ENCODE results near the gene POU2F3. TPM values are rescaled to one million over a fixed set of nuclear protein-coding genes. Genes with fewer than 3 reads are reported as not detected.
"Not testable (repeated sequence)": the region's sequence is repeated elsewhere in the genome, so short reads cannot be mapped to it uniquely, and the experiment has no call there.

Gene POU2F3
- total RNA-seq, 4 donors from 2014 or later, result 0.22 TPM; not detected in 3

DNA sequence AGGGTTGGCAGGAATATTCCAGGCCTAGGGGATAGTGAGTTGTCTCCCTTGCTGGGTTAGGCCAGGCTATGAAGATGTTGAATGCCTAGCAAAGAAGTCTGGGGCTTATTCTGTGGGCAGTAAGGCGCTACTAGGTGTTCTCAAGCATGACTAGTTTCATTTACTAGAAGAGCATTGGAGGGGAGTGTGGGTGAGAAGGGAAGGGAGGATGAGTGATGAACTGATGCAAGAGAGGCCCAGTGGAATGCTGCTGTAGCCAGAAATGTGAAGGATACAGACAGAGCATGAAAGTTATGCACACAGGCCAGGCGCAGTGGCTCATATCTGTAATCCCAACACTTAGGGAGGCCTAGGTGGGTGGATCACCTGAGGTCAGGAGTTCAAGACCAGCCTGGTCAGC is 33.5 kb downstream of the POU2F3 start:
- Histone ChIP-seq H3K27ac (no peak overlapping the region), H3K4me1 (no peaks in the 10 kb centered on the region), H3K27me3 (no peaks in the 10 kb centered on the region), H3K9me3 (no peaks in the 10 kb centered on the region), H3K36me3 (no peaks in the 10 kb centered on the region), H3K4me3 (no peak overlapping the region)
- 92 to 93% methylated on average over 2 of the region's 2 CpGs for WGBS, 2 donors
- DNase-seq (ENCODE audit: low spot score in 2 of 2), result no peak
- TF ChIP-seq POLR2A (IDR thresholded peaks at IDR 0.05), result no peak
- TF ChIP-seq, protein P1, sequence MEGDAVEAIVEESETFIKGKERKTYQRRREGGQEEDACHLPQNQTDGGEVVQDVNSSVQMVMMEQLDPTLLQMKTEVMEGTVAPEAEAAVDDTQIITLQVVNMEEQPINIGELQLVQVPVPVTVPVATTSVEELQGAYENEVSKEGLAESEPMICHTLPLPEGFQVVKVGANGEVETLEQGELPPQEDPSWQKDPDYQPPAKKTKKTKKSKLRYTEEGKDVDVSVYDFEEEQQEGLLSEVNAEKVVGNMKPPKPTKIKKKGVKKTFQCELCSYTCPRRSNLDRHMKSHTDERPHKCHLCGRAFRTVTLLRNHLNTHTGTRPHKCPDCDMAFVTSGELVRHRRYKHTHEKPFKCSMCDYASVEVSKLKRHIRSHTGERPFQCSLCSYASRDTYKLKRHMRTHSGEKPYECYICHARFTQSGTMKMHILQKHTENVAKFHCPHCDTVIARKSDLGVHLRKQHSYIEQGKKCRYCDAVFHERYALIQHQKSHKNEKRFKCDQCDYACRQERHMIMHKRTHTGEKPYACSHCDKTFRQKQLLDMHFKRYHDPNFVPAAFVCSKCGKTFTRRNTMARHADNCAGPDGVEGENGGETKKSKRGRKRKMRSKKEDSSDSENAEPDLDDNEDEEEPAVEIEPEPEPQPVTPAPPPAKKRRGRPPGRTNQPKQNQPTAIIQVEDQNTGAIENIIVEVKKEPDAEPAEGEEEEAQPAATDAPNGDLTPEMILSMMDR (IDR thresholded peaks at IDR 0.05), result no peak
- TF ChIP-seq EP300 (IDR thresholded peaks at IDR 0.05), result no peak

DNA sequence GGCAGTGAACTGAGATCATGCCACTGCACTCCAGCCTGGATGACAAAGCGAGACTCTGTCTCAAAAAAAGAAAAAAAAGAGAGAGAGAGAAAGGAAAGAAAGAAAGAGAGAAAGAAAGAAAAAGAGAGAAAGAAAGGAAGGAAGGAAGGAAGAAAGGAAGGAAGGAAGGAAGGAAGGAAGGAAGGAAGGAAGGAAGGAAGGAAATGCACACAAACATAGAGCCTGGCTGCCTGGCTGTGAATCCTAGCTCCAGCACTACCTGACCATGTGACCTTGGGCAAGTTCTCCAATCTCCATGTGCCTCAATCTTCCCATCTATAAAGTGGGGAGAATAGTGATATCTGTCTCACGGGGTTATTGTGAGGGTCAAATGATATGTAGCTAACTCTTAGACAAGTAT is 34.0 kb downstream of the POU2F3 start:
- H3K27me3 ChIP-seq; H3K4me3 ChIP-seq; H3K36me3 ChIP-seq; DNase-seq (ENCODE audit: low spot score in 2 of 2); H3K4me1 ChIP-seq; H3K27ac ChIP-seq; H3K9me3 ChIP-seq: not testable (repeated sequence)
- WGBS, 2 donors, result 98% methylated on average over 2 of the region's 2 CpGs

DNA sequence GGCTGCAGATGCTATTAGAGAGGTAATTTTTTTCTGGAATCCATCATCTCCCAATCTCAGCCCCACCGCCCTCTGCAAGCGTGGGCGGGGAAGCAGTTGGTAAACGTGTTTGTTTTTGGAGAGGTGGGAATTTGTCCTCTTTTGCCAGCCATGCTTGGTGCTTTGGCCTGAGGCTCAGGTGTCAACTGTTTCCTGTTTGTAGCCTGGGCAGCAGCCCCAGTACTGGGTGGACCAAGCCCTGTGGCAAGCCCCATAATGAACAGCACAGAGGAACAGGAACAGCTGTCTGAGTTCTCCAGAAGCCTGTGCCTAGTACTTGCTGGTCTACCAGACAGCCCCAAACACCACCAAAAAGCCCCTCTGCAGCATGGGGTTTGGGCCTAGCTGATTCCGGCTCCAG is 39.6 kb downstream of the POU2F3 start:
- no peak for TF ChIP-seq POLR2A (IDR thresholded peaks at IDR 0.05)
- no peak for TF ChIP-seq EP300 (IDR thresholded peaks at IDR 0.05)
- TF ChIP-seq, protein P1 (IDR thresholded peaks at IDR 0.05), result no peak
- Histone ChIP-seq H3K9me3 (no peaks in the 10 kb centered on the region), H3K27ac (no peak overlapping the region), H3K4me1 (no peaks in the 10 kb centered on the region), H3K4me3 (no peak overlapping the region), H3K27me3 (no peaks in the 10 kb centered on the region), H3K36me3 (no peaks in the 10 kb centered on the region)
- WGBS, 2 donors, result 79 to 87% methylated on average over 5 of the region's 5 CpGs
- DNase-seq (ENCODE audit: low spot score in 2 of 2), result no peak

DNA sequence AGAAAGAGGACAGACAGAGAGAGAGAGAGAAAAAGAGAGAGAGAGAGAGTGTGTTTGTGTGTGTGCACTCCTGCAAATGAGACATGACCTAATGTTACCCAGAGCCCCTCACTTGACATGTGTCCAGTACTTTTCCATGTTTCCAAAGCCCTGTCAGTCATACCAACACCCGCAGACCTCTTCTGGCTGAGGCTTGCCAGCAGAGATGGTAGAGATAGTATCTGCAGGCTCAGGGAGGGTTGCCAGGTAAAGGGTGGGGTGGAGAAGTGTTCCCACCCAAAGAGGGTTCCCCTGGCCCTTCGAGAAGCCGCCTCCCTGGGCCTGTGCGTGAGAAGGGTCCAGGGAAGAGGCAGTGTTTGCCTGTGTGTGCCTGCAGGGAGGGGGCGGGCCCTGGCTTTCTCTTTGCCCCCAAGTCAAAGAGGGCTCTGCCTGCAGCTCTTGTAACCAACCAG is 40.7 kb downstream of the POU2F3 start:
- H3K27me3 ChIP-seq, result no peaks in the 10 kb centered on the region
- no peak overlapping the region for H3K4me3 ChIP-seq
- H3K9me3 ChIP-seq, result no peaks in the 10 kb centered on the region
- TF ChIP-seq, protein P1 (IDR thresholded peaks at IDR 0.05), result no peak
- no peak for TF ChIP-seq EP300 (IDR thresholded peaks at IDR 0.05)
- TF ChIP-seq POLR2A (IDR thresholded peaks at IDR 0.05), result no peak
- H3K36me3 ChIP-seq, result no peaks in the 10 kb centered on the region
- 70 to 71% methylated on average over 5 of the region's 5 CpGs for WGBS, 2 donors
- H3K27ac ChIP-seq, result no peak overlapping the region
- no peaks in the 10 kb centered on the region for H3K4me1 ChIP-seq
- DNase-seq (ENCODE audit: low spot score in 2 of 2), result no peak

DNA sequence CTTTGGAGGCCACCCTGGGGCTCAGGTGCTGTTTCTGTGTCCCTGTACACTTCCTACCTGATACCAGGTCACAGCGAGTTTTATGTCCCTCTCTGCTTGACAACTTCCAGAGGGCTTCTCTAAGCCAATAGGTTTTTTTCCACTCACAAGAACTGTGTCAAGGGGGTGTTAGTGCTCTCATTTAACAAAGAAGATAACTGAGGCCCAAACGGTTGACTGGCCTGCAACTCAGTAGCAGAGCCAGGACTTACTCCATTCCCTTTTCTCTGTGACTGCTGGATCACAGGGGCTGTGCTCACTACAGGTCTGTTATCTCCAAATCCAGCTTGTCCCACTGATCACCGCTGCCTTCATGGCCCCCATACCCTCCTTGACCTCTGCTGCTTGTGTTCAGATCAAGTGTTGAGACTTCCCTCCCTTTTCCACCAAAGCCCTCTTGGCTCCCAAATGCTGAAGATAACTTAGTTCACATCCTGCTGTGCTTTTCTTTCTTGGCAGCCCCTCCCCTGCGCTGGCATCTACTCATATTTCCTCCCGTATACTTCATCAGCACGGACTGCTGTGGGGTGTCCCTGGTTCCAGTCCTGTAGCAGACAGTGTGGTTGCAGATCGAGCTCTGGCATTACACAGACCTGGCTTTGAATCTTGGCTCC is 41.3 kb downstream of the POU2F3 start:
- DNase-seq (ENCODE audit: low spot score in 2 of 2), result no peak

More for the DNA sequence above, 41.3 kb downstream of the POU2F3 start:
- Histone ChIP-seq H3K9me3 (no peaks in the 10 kb centered on the region), H3K4me1 (no peaks in the 10 kb centered on the region), H3K27me3 (no peaks in the 10 kb centered on the region), H3K27ac (no peak overlapping the region), H3K36me3 (no peaks in the 10 kb centered on the region), H3K4me3 (no peak overlapping the region)
- 56 to 68% methylated on average over 7 of the region's 7 CpGs for WGBS, 2 donors
- TF ChIP-seq POLR2A (IDR thresholded peaks at IDR 0.05) (no peak), EP300 (IDR thresholded peaks at IDR 0.05) (no peak)
- TF ChIP-seq, protein P1 (IDR thresholded peaks at IDR 0.05), result no peak
